GM21528 (cell line): ENCODE data around the gene NCL.
"Not testable (repeated sequence)": the region's sequence is repeated elsewhere in the genome, so short reads cannot be mapped to it uniquely, and the experiment has no call there.

Experiments
- ATAC-seq: cut with Tn5 transposase; IDR thresholded peaks from one replicate; pipeline ENCODE4 v1.9.1; 2021; ENCODE audit warnings: mild to moderate bottlenecking, moderate library complexity; ENCODE audit not compliant: unreplicated experiment, low FRiP score

The NCL gene

DNA sequence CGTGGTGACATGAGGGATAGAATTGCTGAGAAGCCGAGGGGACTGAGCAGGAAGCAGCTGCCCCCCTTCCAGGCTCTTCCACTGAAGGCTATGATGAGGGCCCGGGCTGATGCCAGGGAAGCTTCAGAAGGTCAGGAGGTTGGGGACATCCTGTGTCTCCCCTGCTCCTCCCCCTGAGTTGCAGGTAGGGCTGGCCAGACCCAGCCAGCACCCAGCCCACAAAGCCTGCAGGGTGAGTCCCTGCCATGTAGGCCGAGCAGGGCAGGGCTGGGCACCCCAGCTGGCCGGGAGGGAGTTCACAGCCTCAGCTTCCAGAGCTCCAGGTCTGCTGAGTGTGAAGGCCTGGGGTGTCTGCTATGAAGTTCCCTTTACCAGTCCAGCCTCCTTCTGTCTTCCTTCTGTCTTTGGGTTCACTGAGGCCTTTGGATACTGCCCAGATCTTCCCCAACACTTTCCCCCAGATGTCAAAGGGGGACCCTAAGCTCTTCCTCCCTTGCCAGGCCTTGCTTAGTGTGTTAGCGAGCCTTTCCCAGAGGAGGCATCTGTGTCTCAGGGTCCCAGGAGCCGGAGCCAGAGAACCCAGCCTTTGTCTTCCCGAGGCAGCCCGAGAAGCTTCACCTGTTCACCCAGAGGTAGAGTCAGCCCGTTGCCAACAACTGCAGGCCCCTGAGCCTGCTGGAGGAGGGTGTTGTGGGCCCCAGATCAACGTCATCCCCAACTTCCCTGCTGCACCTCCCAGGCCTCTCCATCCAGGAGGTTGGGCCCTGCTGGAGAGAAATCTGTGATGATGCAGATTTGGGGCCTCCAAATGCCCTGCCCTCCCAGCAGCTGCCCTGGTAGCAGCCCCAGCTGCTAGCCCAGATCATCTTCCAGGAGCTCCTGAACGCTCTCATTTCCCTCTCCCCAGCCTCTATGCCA lies 3.6 kb upstream of the NCL start:
- ATAC-seq, result no peak

DNA sequence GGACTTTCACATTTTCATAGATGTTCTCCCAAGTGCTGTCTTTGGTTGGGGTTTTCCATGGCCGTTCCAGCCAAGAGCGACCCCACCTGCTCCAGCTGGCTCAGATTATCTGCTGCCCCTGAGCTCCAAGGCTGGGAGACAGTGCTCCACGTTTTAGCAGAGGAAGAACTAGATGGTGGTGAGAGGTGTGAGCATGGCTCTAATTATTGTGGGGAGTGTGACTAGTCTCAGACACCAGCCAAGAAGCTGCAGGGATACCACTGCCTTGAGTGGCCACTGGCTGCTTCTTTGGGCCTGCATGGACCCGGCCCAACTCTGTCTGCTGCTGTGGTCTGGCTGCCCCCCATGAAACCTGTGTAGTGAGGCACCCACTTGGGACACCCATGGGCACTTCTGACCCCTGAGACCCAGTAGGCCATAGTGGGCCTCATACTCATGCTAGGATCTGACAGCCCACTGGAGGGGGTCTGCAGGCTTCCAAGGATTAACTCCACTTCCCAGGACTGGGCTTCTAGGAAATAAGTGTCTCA lies 2.8 kb upstream of the NCL start:
- no peak for ATAC-seq

DNA sequence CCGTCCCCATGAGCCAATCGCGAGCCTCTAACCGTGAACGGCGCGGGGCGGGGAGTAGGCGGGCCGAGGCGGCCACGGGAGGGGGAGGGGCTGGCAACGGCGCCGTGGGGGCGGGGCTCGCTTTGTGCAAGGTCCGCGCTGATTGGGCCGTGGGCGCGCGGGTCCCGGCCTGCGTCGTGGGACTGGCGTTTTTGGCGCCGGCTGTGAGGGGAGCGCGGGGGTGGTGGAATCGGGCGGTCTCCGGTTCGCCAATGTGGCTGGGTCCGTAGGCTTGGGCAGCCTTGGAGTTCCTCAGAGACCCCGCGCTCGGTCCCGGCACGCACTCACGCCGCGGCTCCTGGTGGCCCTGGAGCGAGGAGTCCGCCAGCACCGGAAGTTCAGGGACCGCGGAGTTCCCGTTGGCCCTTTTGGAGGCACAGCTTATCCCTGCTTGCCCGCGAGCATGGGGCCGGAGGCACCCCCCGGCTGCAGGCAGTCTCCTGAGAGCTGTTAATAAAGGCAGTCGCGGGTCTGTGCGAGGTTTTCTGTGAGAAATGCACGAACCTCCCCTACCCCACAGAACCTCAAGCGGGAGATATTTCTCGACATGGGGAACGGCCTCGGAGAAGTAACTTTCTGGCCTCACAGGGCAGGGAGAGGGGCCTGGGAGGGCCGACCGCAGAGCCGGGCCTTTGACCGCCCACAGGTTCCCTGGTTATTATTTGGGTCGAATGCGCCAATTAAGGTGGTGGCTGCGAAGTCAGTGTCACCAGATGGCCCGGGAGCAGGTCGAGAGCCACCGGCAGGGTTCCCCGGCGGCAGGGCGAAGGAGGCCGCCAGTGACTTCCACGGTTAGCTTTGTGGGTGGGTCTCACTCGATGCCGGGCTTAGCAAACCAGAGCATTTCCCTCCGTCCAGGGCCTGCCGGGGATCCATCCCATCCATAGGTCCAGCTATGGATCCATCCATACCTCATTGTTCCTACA lies 574 bp upstream of the NCL start:
- ATAC-seq, result peak; percentile 39

DNA sequence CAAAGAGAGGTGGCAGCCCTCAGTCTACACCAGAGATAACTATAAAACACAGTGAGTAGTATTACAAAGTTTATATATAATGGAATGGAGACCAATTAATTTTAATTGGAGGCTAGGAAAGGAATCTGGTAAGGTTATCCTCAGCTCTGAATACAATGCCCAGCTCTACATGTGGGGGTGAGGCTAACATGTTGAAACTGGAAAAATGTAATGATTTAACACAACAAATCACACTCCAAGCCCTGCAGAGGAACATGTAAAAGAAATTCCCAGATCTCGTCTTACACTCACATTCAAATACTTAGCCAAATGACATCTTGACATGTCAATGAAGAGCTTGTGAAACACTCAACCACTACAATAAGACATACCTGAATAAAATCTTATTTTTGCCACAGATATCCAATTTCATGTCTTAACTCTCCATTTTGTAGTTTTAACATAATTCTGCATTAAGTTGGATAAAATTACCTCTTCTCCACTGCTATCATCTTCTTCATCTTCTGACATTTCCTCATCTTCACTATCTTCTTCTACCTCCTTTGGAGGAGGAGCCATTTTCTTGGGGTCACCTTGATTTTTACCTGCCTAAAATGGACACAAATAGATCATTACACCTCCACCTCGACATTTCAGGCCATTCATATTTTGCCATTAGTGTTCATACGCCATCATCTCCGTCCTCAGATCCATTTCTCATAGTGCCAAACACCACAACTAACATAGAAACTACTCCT lies 1.4 kb downstream of the NCL start:
- ATAC-seq, result no peak

DNA sequence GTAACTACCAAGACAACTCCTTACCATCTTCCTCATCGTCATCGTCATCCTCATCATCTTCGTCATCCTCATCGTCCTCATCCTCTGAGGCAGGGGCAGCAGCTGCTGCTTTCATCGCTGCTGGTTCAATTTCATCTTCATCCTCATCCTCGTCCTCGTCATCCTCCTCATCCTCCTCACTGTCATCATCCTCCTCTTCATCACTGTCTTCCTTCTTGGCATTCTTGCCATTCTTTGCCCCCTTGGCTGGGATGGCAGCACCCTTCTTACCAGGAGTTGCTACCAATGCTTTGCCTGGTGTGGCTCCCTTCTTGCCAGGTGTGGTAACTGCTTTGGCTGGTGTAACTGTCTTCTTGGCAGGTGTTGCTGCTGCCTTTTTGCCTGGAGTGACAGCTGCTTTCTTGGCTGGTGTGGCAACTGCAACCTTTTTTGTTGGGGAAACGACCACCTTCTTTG lies 2.7 kb downstream of the NCL start:
- no peak for ATAC-seq

DNA sequence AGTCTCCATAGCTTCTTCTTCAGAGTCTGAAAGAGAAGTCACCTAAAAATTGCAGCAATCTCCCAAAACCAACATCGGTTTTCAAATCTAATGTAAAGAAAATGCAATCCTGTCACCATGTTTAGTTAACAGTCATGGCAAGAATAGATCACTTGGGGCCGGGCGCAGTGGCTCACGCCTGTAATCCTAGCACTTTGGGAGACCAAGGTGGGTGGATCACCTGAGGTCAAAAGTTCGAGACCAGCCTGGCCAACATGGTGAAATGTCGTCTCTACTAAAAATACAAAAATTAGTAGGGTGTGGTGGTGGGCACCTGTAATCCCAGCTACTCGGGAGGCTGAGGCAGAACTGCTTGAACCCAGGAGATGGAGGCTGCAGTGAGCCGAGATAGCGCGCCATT lies 3.4 kb downstream of the NCL start:
- not testable (repeated sequence) for ATAC-seq

DNA sequence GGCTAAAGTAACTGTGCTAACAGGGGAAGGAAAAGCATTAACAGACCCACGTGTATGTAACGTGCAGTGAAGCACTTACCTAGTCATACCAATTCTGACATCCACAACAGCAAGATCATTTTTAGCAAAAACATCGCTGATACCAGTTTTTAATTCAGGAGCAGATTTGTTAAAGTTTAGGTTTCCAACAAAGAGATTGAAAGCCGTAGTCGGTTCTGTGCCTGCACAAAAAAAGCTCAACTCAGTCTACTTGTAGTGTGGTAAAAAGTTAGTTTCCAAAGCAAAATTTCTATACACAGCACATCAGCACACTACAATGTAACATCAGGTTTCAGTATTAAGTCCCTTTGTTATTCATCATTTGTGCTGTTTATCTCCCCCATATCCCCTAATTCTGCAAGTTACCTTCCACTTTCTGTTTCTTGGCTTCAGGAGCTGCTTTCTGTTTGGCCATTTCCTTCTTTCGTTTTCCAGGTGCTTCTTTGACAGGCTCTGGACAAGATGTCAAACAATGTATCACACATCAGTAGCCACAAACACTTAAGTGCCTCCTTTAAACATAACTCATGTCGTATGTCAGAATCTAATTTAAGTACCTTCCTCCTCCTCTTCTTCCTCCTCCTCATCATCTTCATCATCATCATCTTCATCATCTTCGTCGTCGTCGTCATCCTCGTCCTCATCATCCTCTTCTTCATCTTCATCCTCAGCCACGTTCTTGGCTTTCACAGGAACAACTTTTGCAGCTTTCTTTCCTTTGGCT lies 4.0 kb downstream of the NCL start:
- ATAC-seq, result no peak

DNA sequence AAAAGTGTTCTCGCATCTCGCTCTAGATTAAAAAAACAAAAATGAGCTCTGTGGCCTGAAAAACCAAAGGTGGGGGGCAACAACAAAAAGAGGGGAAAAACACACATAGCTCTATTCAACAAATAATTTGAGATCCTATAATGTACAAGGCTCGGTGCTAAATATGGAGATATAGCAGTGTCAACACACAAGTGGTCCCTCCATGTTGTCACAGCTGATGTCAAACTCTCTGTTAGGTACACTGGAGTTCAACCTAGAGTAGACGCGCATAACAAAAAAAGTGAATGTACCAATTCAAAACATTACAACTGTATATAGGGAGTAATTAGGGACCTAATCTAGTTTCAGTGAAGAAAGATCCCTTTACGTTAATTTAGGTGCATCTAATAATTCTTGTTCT lies 5.9 kb downstream of the NCL start:
- ATAC-seq, result no peak

DNA sequence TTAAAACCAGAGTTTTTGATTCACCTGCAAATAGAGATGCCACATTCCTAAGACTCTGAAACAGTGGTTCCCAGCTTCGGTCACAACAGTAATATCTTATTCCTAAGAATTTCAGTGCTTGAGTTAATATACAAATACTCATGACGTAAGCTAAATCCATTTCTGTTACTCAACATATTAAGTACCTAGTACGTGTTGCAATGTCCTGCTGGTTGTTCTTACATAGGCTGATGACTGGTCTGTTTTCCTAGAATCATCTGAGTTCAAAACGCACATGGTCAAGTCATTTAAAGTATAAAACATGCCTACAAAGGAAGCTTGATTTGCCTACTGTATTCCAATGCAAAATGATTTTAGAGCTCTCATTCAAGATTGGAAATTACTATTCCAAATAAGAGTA lies 7.2 kb downstream of the NCL start:
- no peak for ATAC-seq

DNA sequence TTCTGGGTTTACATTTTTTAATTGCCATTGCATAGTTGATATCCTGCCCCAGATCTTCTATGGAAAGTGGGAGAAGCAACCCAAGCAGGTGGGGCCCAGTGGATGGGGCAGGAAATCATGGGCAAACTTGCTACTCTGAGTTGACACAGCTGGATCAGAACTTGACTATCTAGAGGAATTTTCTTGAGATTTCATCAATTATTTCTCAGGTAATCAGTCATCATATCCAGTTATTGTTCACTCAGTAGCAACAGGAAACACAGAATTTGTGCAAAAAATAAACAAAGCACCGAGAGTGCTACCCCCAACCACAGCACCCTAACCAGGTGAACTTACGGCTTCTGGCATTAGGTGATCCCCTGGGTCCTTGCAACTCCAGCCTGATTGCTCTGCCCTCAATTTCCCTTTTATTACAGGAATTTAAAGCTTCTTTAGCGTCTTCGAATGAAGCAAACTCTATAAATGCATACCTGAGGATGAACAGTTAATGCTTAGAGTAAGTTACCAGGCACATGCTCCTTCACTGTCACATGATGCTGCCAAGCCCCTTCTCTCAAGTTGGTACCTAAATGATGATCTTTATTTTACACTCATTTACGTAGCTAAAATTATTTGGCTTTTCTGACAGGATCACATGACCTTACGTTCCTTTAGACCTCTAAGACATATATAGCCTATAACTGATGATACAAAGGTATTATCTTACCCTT lies 7.8 kb downstream of the NCL start:
- ATAC-seq, result no peak

DNA sequence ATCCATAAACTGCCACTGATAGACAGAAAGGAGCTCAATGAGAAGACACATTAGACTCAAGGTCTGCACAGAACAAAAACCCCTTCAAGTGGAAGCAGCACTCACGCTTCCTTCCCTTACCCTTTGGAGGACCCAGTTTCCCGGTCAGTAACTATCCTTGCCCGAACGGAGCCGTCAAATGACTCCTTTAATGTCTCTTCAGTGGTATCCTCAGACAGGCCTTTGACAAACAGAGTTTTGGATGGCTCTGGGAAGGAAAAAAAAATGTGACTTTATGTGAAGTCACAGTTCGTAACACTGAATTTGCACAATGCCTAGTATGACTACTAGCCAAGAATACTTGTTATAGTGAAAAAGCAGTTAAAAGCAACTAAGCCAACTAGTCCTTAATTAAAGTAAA lies 8.4 kb downstream of the NCL start:
- ATAC-seq, result no peak

DNA sequence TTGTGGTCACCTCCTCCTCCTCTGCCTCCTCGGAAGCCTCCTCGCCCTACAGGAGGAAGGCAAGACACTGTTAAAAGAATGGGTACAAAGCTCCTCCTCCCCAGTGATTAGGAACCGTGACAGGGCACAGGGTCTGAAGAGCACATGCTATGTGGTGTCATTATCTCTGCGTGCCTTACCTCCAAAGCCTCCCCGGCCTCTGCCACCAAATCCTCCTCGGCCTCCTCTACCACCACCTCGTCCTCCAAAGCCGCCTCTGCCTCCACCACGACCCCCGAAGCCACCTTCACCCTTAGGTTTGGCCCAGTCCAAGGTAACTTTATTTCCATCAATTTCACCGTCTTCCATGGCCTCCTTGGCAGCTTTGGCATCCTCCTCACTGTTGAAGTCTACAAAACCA lies 9.1 kb downstream of the NCL start:
- ATAC-seq, result no peak

DNA sequence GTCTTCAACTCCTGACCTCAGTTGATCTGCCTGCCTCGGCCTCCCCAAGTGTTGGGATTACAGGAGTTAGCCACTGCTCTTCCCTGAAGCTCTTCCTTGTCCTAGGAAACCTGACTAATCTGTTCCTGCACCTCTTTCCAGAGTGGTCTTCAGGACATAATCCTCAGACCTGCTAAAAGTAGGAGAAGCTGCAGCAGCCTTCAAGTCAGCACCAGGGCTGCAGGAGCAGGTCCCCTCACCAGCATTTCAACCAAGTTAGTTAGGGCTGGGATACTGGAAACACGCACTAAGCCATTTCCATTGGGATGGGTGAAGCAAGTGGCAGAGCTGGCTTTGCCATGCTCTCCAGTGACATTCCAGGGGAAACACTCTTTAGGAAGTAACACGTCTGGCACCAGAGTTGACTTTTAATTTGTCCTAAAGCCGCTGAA lies 9.9 kb downstream of the NCL start:
- ATAC-seq, result no peak

DNA sequence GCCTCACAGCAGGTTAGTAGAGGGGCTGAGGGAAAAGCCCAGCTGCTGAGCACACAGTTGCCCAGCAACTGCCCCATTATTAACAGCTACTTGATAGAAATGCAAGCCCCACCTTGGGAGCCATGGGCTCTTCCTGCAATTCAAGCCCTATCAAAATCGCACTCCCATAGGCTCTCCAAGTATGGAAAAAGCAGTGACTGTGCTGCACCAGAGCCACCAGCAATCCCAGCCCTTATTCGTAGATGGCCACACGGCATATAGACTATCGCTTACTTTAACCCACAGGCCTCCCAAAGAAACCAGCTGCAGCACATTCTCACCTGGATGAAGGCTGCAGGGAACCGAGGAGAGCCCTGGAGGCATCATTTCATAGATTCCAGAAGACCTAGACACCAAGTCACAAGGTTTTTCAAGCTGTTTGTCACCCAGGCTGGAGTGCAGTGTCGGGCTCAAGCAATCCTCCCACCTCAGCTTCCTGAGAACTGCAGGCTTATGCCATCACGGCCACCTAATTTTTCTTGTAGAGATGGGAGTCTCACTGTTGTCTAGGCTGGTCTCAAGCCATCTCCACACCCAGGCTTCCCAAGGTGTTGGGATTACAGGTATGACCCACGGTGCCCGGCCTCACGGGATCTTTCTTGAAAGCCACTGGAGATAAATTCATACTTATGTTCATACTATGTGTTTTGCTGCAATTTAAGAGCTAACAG lies 11.3 kb downstream of the NCL start:
- no peak for ATAC-seq

DNA sequence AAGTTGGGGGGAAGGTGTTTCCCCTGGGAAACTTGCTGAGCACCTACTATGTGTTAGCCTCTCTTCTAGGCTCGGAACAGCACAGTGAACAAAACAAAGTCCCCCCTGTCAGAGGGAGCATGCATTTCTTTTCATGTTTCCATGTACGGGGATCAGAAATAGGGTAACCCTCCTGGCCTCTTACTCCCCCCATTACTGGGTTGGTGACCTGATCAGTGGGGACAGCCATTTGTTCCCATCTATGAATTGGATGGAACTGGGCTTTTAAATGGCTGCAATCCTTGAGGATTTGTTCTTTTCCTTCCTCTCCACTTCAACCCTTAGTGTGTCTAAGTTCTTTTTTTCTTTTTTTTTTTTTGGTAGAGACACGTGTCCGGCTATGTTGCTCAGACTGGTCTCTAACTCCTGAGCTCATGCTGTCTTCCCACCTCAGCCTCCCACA lies 13.7 kb downstream of the NCL start:
- no peak for ATAC-seq

DNA sequence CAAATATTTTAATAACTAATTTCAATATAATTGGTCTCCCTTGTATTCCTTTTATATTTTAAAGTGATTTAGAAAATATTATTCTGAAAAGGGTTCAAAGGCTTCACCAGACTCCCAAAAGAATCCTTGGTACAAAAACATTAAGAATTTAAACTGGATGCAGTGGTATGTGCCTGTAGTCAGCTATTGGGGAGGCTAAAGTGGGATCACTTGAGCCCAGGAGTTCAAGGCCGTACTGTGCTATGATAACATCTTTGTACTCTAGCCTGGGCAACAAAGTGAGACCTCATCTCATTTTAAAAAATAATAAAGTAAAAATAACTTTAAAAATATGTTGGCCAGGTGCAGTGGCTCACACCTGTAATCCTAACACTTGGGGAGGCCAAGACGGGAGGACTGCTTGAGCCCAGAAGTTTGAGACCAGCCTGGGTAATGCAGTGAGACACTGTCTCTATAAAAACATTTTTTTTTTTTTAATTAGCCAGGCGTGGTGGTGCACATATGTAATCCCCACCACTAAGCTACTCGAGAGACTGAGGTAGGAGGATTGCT lies 14.7 kb downstream of the NCL start:
- no peak for ATAC-seq

DNA sequence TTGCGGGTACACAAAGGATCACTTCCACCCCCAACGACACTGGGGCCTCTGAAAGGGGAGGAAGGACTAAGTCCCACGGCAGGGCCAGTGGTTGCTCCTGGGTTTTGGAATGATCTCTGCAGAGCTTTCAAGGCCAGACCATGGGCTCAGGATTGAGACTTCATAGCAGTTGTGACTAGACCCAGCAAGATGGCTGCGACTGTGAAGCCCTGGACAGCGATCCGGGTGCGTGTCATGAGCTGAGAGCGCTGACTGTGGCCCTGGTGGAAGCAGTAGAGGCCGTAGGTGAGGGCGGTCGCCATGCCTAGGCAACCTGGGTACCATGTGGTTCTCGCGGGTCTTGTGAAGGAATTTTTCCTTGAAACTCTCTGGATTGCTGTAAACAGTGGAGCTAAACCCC lies 27.3 kb downstream of the NCL start:
- ATAC-seq, result no peak

DNA sequence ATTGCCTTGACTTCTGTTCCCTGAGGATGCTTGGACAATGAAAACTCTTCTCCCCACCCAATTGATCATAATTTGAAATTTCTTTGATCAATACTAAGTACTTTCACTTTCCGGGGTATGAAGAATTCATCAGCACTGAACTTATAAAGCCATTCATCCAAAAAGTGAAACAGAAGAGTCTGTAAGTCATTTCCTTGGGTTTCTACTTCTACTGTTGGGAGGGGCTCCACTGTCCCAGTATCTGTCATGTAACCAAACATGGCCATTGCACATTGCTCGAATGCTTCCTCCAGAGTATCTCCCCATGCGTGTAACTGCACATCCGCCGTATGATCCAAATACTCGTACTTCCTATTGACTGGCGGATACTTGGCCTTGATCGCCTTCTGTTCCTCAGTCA lies 30.3 kb downstream of the NCL start:
- no peak for ATAC-seq
